GM23248 (cell line): Measurements from ENCODE around the gene PREX1. TPM values are rescaled to one million over a fixed set of nuclear protein-coding genes. Genes with fewer than 3 reads are reported as not detected.

Source experiments
- DNase-seq: peaks from one replicate; pipeline ENCODE4 v3.0.0-alpha.2; 2015
- H2AFZ ChIP-seq: fragments of 200-600 bp; sonication (generic); 2 replicates; pipeline ENCODE4 v1.6.1; 2016; ENCODE audit warnings: antibody characterized with exemption
- H3F3A ChIP-seq: fragments of 200-600 bp; sonication (generic); 2 replicates; pipeline ENCODE4 v1.6.1; 2016; ENCODE audit warnings: mild to moderate bottlenecking, antibody characterized with exemption, mixed run types; ENCODE audit not compliant: insufficient read depth
- H3K27ac ChIP-seq: fragments of 200-600 bp; sonication (generic); 2 replicates; pipeline ENCODE4 v1.5.1; 2016; ENCODE audit warnings: mild to moderate bottlenecking
- H3K27me3 ChIP-seq: fragments of 200-600 bp; sonication (generic); replicated peaks from 2 replicates; pipeline ENCODE4 v1.6.1; 2016; ENCODE audit warnings: mild to moderate bottlenecking; ENCODE audit not compliant: insufficient read depth
- H3K36me3 ChIP-seq: fragments of 200-600 bp; sonication (generic); 2 replicates; pipeline ENCODE4 v1.6.1; 2016; ENCODE audit warnings: low read depth, mild to moderate bottlenecking
- H3K4me1 ChIP-seq: fragments of 200-600 bp; sonication (generic); 2 replicates; pipeline ENCODE4 v1.6.1; 2016; ENCODE audit warnings: mild to moderate bottlenecking; ENCODE audit not compliant: insufficient read depth
- H3K4me2 ChIP-seq: fragments of 200-600 bp; sonication (generic); one replicate; pipeline ENCODE4 v1.6.1; 2016; ENCODE audit warnings: mild to moderate bottlenecking; ENCODE audit not compliant: unreplicated experiment
- H3K4me3 ChIP-seq: fragments of 200-600 bp; sonication (generic); 2 replicates; pipeline ENCODE4 v1.5.1; 2016; ENCODE audit warnings: mild to moderate bottlenecking
- H3K79me2 ChIP-seq: fragments of 200-600 bp; sonication (generic); 2 replicates; pipeline ENCODE4 v1.6.1; 2016; ENCODE audit warnings: mild to moderate bottlenecking; ENCODE audit not compliant: insufficient read depth
- H3K9ac ChIP-seq: fragments of 200-600 bp; sonication (generic); 2 replicates; pipeline ENCODE4 v1.6.1; 2016; ENCODE audit warnings: mild to moderate bottlenecking
- H3K9me2 ChIP-seq: fragments of 200-600 bp; sonication (generic); 2 replicates; pipeline ENCODE4 v1.6.1; 2016; ENCODE audit warnings: mixed run types, mild to moderate bottlenecking, moderate library complexity; ENCODE audit not compliant: insufficient read depth
- H3K9me3 ChIP-seq: fragments of 200-600 bp; sonication (generic); one replicate; pipeline ENCODE4 v1.6.1; 2017; ENCODE audit warnings: low read depth
- H4K20me1 ChIP-seq: fragments of 200-600 bp; sonication (generic); 2 replicates; pipeline ENCODE4 v1.6.0; 2016; ENCODE audit not compliant: insufficient read depth
- EZH2 ChIP-seq: fragments of 200-600 bp; sonication (generic); IDR thresholded peaks from 2 replicates; pipeline ENCODE4 v1.6.1; 2018; ENCODE audit warnings: antibody characterized with exemption, mild to moderate bottlenecking; ENCODE audit not compliant: insufficient read depth, poor library complexity, severe bottlenecking
- EZH2phosphoT487 ChIP-seq: fragments of 200-600 bp; sonication (generic); IDR thresholded peaks from 2 replicates; pipeline ENCODE4 v1.6.1; 2018; ENCODE audit warnings: antibody characterized with exemption, moderate library complexity, mild to moderate bottlenecking, low read depth; ENCODE audit not compliant: insufficient read depth
- WGBS, 2 experiments: methylation state at CpG; one replicate each; pipeline ENCODE4 v1.1.6; 2015 to 2017; ENCODE audit warnings: low lambda C conversion rate in 2 of 2, low coverage in 1 of 2; ENCODE audit errors: missing lambda C conversion rate in 2 of 2; 5-methylcytosine and 5-hydroxymethylcytosine counted together
- in situ Hi-C: fragments of 300-500 bp; cut with MboI; formaldehyde crosslinking; loops from 2 replicates; pipeline ENCODE4 v1.15.0; 2020
- polyA plus RNA-seq: library from polyadenylated mRNA; unstranded; fragments of >200 nt; fragmentation: Nextera tagmentation; extraction: Ambion mirVana; gene quantifications from 2 replicates; pipeline ENCODE4 v1.2.1, GENCODE V29; 2016
- total RNA-seq: library from RNA; depleted of rRNA; stranded (reverse); fragments of >200 nt; shearing (Covaris generic); gene quantifications from 2 replicates; pipeline ENCODE4 v1.2.3, GENCODE V29; 2014

PREX1 gene
- total and polyA plus RNA-seq, 2 experiments from 2014 or later, result 0.13 to 0.65 TPM

DNA sequence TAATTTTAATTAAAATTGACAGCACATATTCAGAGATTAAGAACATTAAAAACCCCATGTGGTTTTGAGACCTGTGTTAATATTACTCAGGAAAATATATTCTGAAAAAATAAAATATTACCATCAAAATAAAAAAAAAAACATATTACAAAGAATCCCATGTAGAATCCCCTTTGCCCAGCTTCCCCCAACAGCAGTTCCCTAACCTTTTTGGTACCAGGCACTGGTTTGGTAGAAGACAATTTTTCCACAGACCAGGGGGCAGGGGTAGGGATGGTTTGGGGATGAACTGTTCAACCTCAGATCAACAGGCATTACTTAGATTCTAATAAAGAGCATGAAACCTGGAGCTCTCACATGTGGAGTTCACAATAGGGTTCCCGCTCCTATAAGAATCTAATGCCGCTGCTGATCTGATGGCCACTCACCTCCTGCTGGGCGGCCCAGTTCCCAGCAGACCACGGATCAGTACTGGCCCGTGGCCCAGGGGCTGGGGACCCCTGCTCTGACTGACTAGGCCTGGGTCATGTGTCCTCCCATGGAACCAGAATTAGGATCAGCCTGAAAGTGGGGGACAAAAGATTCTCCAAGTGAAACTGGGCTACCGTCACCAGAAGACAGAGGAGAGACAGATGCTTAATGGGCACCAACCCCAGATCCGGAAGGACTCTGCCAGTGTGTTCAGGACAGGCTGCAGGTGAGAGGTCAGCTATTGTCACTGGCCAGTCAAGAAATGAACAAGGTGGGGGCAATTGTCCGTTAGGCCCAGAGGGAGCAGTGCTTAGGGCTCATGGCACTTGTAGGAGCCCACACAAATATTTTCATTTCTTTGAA, 235.5 kb downstream of the PREX1 start:
- no peaks in the 10 kb centered on the region for H3K27me3 ChIP-seq
- H3K9me2 ChIP-seq, result no peaks in the 10 kb centered on the region
- WGBS, 2 experiments, result 54 to 56% methylated on average over 8 of the region's 8 CpGs
- H3K36me3 ChIP-seq, result no peaks in the 10 kb centered on the region
- H4K20me1 ChIP-seq, result no peaks in the 10 kb centered on the region
- no peak overlapping the region for H3K27ac ChIP-seq
- H3K4me3 ChIP-seq, result no peak overlapping the region
- in situ Hi-C loops, result no loop called here
- no peaks in the 10 kb centered on the region for H3F3A ChIP-seq
- no peak for DNase-seq
- no peak for TF ChIP-seq EZH2phosphoT487
- no peak overlapping the region for H3K9ac ChIP-seq
- no peak overlapping the region for H2AFZ ChIP-seq
- H3K4me1 ChIP-seq, result no peaks in the 10 kb centered on the region
- no peaks in the 10 kb centered on the region for H3K9me3 ChIP-seq
- no peaks in the 10 kb centered on the region for H3K79me2 ChIP-seq
- H3K4me2 ChIP-seq, result no peak overlapping the region

DNA sequence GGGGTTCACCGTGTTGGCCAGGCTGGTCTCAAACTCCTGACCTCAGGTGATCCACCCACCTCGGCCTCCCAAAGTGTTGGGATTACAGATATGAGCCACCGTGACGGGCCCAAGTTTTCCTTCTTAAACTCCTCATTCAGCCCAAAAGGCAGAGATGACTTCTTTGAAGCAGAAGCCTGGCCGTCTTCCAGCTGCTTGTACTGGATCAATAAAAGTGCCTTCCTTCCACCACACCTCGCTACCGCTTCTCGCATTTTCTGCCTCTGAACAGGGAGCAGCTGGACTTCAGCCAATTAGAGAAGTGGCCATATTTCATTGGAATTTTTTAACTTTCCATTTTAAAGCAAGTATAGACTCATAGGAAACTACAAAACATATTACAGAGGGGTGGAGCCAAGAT, 241.1 kb downstream of the PREX1 start:
- no peak overlapping the region for H3K27ac ChIP-seq
- H3K4me1 ChIP-seq, result no peaks in the 10 kb centered on the region
- in situ Hi-C loops, result no loop called here
- TF ChIP-seq EZH2 (no peak), EZH2phosphoT487 (no peak)
- no peaks in the 10 kb centered on the region for H3K9me2 ChIP-seq
- H3K27me3 ChIP-seq, result peaks cover 3% of the 10 kb centered on the region; the same call in 1 of the 2 replicates
- no peak overlapping the region for H3K4me2 ChIP-seq
- no peak overlapping the region for H3K9ac ChIP-seq
- H2AFZ ChIP-seq, result no peak overlapping the region
- H3K36me3 ChIP-seq, result no peaks in the 10 kb centered on the region
- no peaks in the 10 kb centered on the region for H4K20me1 ChIP-seq
- no peaks in the 10 kb centered on the region for H3F3A ChIP-seq
- no peaks in the 10 kb centered on the region for H3K79me2 ChIP-seq
- WGBS, 2 experiments, result 20 to 26% methylated on average over 8 of the region's 8 CpGs
- no peak for DNase-seq
- no peak overlapping the region for H3K4me3 ChIP-seq
- no peaks in the 10 kb centered on the region for H3K9me3 ChIP-seq

DNA sequence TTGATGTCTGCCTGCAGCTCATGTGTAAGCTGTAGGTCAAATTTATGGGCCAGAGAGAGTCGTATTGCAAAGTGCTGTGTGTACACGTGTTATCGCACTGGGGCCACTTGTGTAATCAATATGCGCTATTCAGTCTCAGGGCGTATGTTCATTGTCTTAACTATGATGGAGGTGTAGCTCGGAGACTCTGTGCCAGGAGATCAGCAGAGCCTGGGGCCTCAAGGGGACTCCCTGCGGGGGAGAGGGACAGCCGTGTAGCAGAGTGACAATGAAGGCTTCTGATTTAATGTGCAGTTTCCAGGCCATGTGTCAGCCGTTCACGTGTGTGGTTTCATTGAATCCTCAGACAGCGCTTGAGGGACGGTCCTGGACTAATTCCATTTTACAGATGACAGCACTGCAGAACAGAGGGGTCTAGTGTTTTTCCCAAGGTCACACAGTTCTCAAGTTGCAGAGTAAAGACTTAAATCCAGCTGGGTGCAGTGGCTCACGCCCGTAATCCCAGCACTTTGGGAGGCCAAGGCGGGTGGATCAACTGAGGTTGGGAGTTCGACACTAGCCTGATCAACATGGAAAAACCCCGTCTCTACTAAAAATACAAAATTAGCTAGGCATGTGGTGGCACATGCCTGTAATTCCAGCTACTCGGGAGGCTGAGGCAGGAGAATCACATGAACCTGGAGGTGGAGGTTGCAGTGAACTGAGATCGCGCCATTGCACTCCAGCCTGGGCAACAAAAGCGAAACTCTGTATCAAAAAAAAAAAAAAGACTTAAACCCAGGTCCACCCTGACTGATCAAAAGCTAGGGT, 242.5 kb downstream of the PREX1 start:
- no peak for DNase-seq
- Histone ChIP-seq H3K4me3 (no peak overlapping the region), H3K36me3 (no peaks in the 10 kb centered on the region), H3K27me3 (peaks cover 3% of the 10 kb centered on the region; the same call in 1 of the 2 replicates), H2AFZ (no peak overlapping the region), H3K9me2 (no peaks in the 10 kb centered on the region), H3F3A (no peaks in the 10 kb centered on the region), H3K4me2 (no peak overlapping the region), H3K4me1 (no peaks in the 10 kb centered on the region), H4K20me1 (no peaks in the 10 kb centered on the region), H3K9ac (no peak overlapping the region), H3K27ac (no peak overlapping the region), H3K9me3 (no peaks in the 10 kb centered on the region), H3K79me2 (no peaks in the 10 kb centered on the region)
- TF ChIP-seq EZH2phosphoT487, result no peak
- no peak for TF ChIP-seq EZH2
- WGBS, 2 experiments, result 55 to 59% methylated on average over 21 of the region's 21 CpGs
- in situ Hi-C loops, result no loop called here

DNA sequence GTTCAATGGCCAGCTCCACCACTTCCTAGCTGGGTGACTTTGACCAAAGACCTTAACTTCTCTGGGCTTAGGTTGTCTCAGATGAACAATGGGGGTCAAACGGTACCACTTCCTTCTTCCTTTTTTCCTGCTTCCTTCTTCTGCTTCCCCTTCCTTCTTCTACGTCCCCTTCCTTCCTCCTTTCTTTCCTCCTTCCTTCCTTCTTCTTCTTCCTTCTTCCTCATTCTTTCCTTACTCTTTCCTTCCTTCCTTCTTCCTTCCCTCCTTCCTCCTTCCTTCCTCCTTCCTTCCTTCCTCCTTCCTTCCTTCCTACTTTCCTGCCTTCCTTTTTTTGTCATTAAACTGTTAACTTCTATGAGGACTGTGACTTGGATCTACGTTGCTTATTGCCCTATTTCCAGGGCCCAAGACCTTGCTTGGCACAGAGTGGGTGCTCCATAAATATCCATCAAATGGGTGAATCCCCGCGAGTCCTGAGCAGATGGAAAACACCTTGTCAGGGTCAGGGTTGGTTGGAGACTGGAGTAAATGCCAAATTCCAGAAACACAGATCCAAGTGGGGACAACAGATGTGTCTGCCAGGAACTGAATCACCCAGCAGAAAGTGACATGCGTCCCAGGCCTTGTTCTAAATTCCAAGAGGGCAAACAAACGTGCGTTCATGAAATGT, 243.3 kb downstream of the PREX1 start:
- TF ChIP-seq EZH2phosphoT487, result no peak
- TF ChIP-seq EZH2, result no peak
- H3K4me2 ChIP-seq, result no peak overlapping the region
- no peak overlapping the region for H3K27ac ChIP-seq
- 28 to 37% methylated on average over 8 of the region's 8 CpGs for WGBS, 2 experiments
- H3K27me3 ChIP-seq, result peaks cover 3% of the 10 kb centered on the region; the same call in 1 of the 2 replicates
- no peaks in the 10 kb centered on the region for H4K20me1 ChIP-seq
- H3K4me3 ChIP-seq, result no peak overlapping the region
- no peaks in the 10 kb centered on the region for H3K79me2 ChIP-seq
- H3K9me2 ChIP-seq, result no peaks in the 10 kb centered on the region
- no peak for DNase-seq
- H3K9ac ChIP-seq, result no peak overlapping the region
- H2AFZ ChIP-seq, result no peak overlapping the region
- no peaks in the 10 kb centered on the region for H3K9me3 ChIP-seq
- no peaks in the 10 kb centered on the region for H3K36me3 ChIP-seq
- no peaks in the 10 kb centered on the region for H3K4me1 ChIP-seq
- no peaks in the 10 kb centered on the region for H3F3A ChIP-seq
- in situ Hi-C loops, result no loop called here
